ENCODE data around the gene LRP8.

GRCh38 chr1:53366901-53367502 is 39.1 kb upstream of the LRP8 start:
- TF ChIP-seq, protein P1, sequence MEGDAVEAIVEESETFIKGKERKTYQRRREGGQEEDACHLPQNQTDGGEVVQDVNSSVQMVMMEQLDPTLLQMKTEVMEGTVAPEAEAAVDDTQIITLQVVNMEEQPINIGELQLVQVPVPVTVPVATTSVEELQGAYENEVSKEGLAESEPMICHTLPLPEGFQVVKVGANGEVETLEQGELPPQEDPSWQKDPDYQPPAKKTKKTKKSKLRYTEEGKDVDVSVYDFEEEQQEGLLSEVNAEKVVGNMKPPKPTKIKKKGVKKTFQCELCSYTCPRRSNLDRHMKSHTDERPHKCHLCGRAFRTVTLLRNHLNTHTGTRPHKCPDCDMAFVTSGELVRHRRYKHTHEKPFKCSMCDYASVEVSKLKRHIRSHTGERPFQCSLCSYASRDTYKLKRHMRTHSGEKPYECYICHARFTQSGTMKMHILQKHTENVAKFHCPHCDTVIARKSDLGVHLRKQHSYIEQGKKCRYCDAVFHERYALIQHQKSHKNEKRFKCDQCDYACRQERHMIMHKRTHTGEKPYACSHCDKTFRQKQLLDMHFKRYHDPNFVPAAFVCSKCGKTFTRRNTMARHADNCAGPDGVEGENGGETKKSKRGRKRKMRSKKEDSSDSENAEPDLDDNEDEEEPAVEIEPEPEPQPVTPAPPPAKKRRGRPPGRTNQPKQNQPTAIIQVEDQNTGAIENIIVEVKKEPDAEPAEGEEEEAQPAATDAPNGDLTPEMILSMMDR (IDR thresholded peaks at IDR 0.05; ENCODE audit: poor library complexity), result no peak
- TF ChIP-seq EZH2phosphoT487 (IDR thresholded peaks at IDR 0.05; ENCODE audit: low read depth, severe bottlenecking, unreplicated experiment), result no peak

Measured in hepatocyte (in vitro differentiated cells).